GM12875 (cell line): ENCODE results near the gene PYGO2.
A peak's percentile ranks its signal among the peaks of the same experiment; 100 is the strongest.
"Not testable (repeated sequence)": the region's sequence is repeated elsewhere in the genome, so short reads cannot be mapped to it uniquely, and the experiment has no call there.

Experiments
- H3K4me3 ChIP-seq: one replicate; pipeline ENCODE4 v1.5.1; 2011; ENCODE audit warnings: low read depth, low read length, control low read depth
- TF ChIP-seq, protein P1 (sequence below): IDR thresholded peaks from 2 replicates; pipeline ENCODE4 v1.5.1; 2011; ENCODE audit warnings: low read depth, mild to moderate bottlenecking, control low read depth, inconsistent platforms, low read length, moderate library complexity, borderline replicate concordance; ENCODE audit not compliant: insufficient read depth

Gene PYGO2

GRCh38 chr1:154993572-154994268, 32.1 kb upstream of the PYGO2 start, which contains the start of gene LENEP:
LENEP (plus strand) TSS chr1:154993586; CDS start chr1:154993608, 22 bp downstream.
- TF ChIP-seq, protein P1, sequence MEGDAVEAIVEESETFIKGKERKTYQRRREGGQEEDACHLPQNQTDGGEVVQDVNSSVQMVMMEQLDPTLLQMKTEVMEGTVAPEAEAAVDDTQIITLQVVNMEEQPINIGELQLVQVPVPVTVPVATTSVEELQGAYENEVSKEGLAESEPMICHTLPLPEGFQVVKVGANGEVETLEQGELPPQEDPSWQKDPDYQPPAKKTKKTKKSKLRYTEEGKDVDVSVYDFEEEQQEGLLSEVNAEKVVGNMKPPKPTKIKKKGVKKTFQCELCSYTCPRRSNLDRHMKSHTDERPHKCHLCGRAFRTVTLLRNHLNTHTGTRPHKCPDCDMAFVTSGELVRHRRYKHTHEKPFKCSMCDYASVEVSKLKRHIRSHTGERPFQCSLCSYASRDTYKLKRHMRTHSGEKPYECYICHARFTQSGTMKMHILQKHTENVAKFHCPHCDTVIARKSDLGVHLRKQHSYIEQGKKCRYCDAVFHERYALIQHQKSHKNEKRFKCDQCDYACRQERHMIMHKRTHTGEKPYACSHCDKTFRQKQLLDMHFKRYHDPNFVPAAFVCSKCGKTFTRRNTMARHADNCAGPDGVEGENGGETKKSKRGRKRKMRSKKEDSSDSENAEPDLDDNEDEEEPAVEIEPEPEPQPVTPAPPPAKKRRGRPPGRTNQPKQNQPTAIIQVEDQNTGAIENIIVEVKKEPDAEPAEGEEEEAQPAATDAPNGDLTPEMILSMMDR: no peak
- no peak within 1 kb of the TSS for H3K4me3 ChIP-seq

DNA sequence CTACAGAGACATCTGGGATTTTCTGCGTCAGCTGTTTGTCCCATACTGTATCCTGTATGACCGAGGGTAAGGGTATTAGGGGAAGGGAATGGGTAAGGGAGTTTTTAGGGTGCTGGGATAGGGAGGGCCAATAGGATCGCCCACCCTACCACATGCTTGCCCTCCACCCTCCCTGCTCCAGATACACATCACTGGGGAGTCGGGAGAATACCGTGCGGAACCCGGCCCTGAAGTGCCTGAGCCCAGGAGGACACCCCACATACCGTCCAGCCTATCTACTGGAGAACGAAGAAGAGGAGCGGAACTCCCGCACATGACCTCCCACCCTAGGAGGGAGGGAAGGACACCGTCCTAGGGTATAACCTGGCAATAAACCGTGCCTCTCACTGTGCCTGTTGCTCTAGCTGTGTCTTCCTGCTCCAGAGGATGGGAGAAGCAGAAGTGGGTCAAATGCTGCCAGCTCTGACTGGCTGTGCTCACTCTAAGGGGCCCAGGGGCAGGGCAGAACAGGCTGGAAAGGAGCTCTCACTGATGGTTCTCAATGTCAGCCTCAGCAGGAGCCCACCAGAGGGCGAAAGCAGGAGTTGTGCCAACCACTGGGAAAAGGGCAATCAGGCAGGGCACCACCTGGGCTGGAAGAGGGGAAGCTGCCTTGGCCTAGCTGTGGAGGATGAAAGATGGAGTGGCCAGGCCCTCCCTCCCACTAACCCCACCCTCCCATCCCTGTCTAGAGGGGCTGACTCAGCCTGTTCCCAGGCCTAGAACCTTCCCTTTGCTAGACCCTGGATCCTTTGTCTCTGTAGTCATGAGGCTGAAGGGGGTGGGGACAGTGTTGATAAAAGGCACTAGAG, 31.4 kb upstream of the PYGO2 start:
- TF ChIP-seq, protein P1: 0 out of 2 replicates have a peak, but pooled peaks have one; percentile 3
- H3K4me3 ChIP-seq: no peak overlapping the region

GRCh38 chr1:154990276-154990675, 28.7 kb upstream of the PYGO2 start:
- TF ChIP-seq, protein P1: no peak
- no peak overlapping the region for H3K4me3 ChIP-seq

- TF ChIP-seq, protein P1: no peak
Observed at GRCh38 chr1:154989195-154989860, 27.7 kb upstream of the PYGO2 start.

GRCh38 chr1:154988058-154988954, 26.7 kb upstream of the PYGO2 start:
- no peak overlapping the region for H3K4me3 ChIP-seq
- TF ChIP-seq, protein P1: no peak

More at GRCh38 chr1:154989195-154989860, 27.7 kb upstream of the PYGO2 start:
- no peak overlapping the region for H3K4me3 ChIP-seq

DNA sequence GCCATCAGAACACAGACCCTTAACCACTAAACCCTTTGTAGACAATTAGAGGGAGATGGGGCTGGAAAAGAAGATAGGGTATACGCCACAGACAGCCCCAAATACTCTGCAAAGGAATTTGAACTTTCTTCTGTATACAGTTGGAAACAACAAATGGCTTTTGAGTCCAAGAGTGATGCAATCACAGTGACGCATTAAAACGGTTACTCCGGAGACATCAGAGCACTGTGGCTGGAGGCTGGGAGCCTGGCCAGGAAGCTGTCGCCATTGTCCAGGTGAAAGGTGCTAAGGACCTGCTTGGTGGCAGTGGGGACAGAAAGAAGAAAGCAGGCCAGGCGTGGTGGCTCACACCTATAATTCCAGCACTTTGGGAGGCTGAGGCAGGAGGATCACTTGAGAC, 25.7 kb upstream of the PYGO2 start:
- H3K4me3 ChIP-seq: no peak overlapping the region
- TF ChIP-seq, protein P1: no peak

DNA sequence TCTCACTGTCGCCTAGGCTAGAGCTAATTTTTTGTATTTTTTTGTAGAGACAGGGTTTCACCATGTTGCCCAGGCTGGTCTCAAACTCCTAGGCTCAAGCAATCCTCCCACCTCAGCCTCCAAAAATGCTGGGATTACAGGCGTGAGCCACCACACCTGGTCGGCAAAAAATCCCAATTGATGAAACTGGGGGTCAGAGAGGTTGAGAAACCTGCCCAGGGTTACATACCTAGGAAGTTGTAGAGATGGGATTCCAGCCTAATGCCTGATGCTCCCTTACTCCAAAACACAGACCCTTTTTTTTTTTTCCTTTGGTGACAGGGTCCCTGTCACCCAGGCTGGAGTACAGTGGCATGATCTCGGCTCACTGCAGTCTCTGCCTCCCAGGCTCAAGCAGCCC, 25.2 kb upstream of the PYGO2 start:
- H3K4me3 ChIP-seq: not testable (repeated sequence)
